Esophagus squamous epithelium (tissue), 5 donors: ENCODE results near the gene DHRSX. TPM values are rescaled to one million over a fixed set of nuclear protein-coding genes. Genes with fewer than 3 reads are reported as not detected.
"Not testable (repeated sequence)": the region's sequence is repeated elsewhere in the genome, so short reads cannot be mapped to it uniquely, and the experiment has no call there.

Experiments used
- DNase-seq: peaks from one replicate; lab custom pipeline; 2025; lab: John Stamatoyannopoulos, UW
- H3K27ac ChIP-seq, 4 donors: fragments of 200-600 bp; sonication (generic); one replicate each; pipeline ENCODE4 v1.5.1; 2016 to 2019; ENCODE audit warnings: mild to moderate bottlenecking in 1 of 4
- H3K27me3 ChIP-seq, 4 donors: fragments of 200-600 bp; sonication (generic); 1 replicate in 3 of 4; 2 replicates in 1 of 4; pipeline versions ENCODE4 v1.5.1 to v1.6.0; 2017 to 2021; ENCODE audit warnings: antibody characterized with exemption in 1 of 4
- H3K36me3 ChIP-seq, 3 donors: fragments of 200-600 bp; sonication (generic); one replicate each; pipeline ENCODE4 v1.5.1; 2016 to 2019
- H3K4me1 ChIP-seq, 3 donors: fragments of 200-600 bp; sonication (generic); one replicate each; pipeline ENCODE4 v1.5.1; 2017 to 2019
- H3K4me3 ChIP-seq, 4 donors: fragments of 200-600 bp; sonication (generic); 1 replicate in 3 of 4; 2 replicates in 1 of 4; pipeline ENCODE4 v1.5.1; 2016 to 2019; ENCODE audit warnings: mild to moderate bottlenecking in 2 of 4, moderate library complexity in 1 of 4
- H3K9me3 ChIP-seq, 3 donors: fragments of 200-600 bp; sonication (generic); one replicate each; pipeline ENCODE4 v1.5.1; 2016 to 2019
- POLR2A ChIP-seq, 4 donors: fragments of 450-650 bp; IDR thresholded peaks; one replicate each; pipeline ENCODE4 v1.6.1; 2017; ENCODE audit warnings: antibody characterized with exemption in 4 of 4, mild to moderate bottlenecking in 4 of 4, moderate library complexity in 3 of 4
- WGBS, 2 donors: methylation state at CpG; one replicate each; pipeline ENCODE4 v1.1.5; 2018; 5-methylcytosine and 5-hydroxymethylcytosine counted together
- intact Hi-C: fragments of 100-400 bp; cut with DNase I; formaldehyde crosslinking; loops from one replicate; pipeline ENCODE4 v1.15.0; 2022
- total RNA-seq, 4 donors: library from RNA; depleted of rRNA; stranded (reverse); fragments of >200 nt; gene quantifications; one replicate each; pipeline ENCODE4 v1.1.0, GENCODE V29; 2016
- TF ChIP-seq, protein P1 (sequence below), 6 experiments: fragments of 450-650 bp in 4 of 6; fragments of 200-600 bp in 2 of 6; sonication (generic) in 2 of 6; IDR thresholded peaks; one replicate each; pipeline ENCODE4 v1.5.1; 2016 to 2019; ENCODE audit warnings: antibody characterized with exemption in 6 of 6, mild to moderate bottlenecking in 4 of 6, moderate library complexity in 4 of 6
- donor health status: DM: yes; HTN: yes; CAD: no.

DHRSX gene
- total RNA-seq, 4 donors from 2014 or later: 4.1 to 12.2 (median 8.0) TPM

DNA sequence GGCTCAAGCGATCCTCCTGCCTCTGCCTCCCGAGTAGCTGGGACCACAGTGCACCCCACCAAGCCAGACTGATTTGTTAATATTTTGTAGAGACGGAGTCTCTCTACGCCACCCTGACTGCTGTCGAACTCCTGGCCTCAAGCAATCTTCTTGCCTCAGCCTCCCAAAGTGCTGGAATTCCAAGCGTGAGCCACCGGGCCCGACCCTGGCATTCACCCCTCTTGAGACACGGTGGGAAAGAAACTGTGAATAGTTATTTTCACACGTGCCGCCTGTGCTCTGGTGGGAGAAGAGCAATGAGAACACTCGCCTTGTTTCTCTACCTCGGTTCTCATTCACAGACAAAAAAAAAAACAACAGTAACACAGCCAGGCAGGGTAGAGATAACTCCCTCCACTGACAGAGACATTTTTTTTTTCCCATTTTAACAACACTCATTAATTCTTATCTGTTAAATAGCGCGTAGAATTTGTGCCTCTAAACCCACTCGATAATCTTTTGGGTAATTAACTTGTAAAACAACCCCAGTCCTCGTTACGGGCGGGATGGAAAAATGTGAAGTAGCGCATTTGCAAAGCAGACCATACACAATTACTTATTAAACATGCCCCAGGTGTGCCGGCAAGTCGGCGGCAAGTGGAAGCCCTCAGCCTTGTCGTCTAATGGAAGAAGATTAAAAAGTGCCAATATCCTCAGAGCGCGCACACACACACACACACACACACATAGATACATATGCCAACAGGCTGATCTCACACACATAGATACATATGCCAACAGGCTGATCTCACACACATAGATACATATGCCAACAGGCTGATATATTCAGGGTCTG lies 103.3 kb downstream of the DHRSX start:
- Histone ChIP-seq H3K9me3 (no peaks in the 10 kb centered on the region), H3K4me3 (no peak overlapping the region), H3K27me3 (no peaks in the 10 kb centered on the region), H3K4me1 (peaks cover 0 to 24% (median 6%) of the 10 kb centered on the region in 3 donors), H3K36me3 (no peaks in the 10 kb centered on the region), H3K27ac (no peak overlapping the region)
- DNase-seq: no peak
- intact Hi-C loops: no loop called here
- 74 to 83% methylated on average over 26 of the region's 26 CpGs for WGBS, 2 donors
- TF ChIP-seq POLR2A (IDR thresholded peaks at IDR 0.05): no peak
- TF ChIP-seq, protein P1, sequence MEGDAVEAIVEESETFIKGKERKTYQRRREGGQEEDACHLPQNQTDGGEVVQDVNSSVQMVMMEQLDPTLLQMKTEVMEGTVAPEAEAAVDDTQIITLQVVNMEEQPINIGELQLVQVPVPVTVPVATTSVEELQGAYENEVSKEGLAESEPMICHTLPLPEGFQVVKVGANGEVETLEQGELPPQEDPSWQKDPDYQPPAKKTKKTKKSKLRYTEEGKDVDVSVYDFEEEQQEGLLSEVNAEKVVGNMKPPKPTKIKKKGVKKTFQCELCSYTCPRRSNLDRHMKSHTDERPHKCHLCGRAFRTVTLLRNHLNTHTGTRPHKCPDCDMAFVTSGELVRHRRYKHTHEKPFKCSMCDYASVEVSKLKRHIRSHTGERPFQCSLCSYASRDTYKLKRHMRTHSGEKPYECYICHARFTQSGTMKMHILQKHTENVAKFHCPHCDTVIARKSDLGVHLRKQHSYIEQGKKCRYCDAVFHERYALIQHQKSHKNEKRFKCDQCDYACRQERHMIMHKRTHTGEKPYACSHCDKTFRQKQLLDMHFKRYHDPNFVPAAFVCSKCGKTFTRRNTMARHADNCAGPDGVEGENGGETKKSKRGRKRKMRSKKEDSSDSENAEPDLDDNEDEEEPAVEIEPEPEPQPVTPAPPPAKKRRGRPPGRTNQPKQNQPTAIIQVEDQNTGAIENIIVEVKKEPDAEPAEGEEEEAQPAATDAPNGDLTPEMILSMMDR (IDR thresholded peaks at IDR 0.05): no peak

DNA sequence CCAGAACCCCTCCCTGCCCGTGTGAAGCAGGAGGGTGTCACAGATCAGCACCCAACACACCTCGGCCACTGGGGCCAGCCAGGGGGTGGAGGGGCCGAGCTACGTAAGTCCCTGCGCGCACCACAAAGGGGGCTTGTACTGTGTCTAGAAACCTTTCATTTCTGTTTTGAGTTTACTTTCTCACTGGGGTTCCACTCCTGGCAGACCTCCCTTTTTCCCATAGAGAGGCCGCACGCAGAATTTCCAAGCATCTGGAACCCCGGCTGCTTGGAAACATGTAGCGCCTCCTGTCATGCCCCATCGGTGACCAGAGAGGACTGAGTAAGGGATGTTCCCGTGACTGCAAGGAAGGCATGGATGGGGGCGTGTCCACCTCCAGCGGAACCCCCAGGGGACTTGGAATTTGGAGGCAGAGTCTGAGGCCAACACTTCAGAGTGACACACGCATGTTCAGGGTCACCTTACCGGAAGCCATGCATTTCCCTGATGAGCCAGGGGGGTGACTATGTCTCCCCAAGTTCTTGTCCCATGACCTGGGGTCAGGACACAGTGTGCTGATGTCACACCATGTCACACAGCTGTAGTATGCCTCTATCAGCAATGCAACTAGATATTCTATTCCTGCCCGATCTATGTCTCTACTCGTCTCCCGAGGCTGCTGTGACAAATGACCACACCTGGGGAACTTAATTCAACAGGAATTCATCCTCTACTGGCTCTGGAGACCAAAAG lies 105.3 kb downstream of the DHRSX start:
- Histone ChIP-seq H3K9me3 (peaks cover 0 to 6% (median 5%) of the 10 kb centered on the region in 3 donors), H3K4me3 (no peak overlapping the region), H3K36me3 (peaks cover 0 to 17% (median 0%) of the 10 kb centered on the region in 3 donors), H3K4me1 (peaks cover 0 to 16% (median 0%) of the 10 kb centered on the region in 3 donors), H3K27me3 (no peaks in the 10 kb centered on the region), H3K27ac (no peak overlapping the region)
- WGBS, 2 donors: 87% methylated on average over 9 to 10 of the region's 19 CpGs
- DNase-seq: no peak
- intact Hi-C loops: no loop called here
- TF ChIP-seq POLR2A (IDR thresholded peaks at IDR 0.05): no peak
- TF ChIP-seq, protein P1 (IDR thresholded peaks at IDR 0.05): no peak

DNA sequence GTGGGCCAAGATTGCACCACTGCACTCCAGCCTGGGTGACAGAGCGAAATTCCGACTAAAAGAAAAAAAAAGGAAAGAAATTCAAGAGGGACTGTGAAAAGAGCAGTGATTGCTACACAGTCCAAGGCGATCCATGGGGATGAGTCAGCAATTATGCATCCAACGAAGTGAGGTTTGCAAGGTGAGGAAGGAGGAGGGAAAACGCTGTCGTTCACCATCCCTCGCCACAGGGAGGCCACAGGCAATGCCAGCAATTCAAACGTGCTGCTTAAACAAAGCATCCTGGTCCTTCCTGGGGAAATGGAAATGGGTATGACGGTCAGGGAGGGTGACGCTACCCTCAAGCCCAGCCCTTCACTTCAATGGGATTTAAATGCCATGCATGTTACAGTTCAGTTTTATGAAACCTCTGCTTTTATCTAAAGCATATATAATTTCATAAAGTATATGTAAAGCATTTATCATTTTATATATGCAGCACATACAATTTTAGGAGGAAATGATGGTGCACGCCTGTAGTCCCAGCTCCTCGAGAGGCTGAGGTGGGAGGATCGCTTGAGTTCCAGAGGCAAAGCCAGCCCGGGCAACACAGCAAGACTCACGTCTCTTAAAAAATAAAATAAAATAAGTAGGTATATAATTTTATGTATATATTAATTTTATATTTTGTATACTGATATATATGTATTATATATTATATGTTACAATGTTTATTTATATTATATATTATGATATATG lies 108.7 kb downstream of the DHRSX start:
- peak overlapping the region in 2 of 4 donors; percentile 13 to 29 for H3K27ac ChIP-seq
- H3K4me3 ChIP-seq: no peak overlapping the region
- intact Hi-C loops: no loop called here
- DNase-seq: no peak
- peaks cover 0 to 8% (median 0%) of the 10 kb centered on the region in 3 donors for H3K4me1 ChIP-seq
- no peak for TF ChIP-seq POLR2A (IDR thresholded peaks at IDR 0.05)
- TF ChIP-seq, protein P1 (IDR thresholded peaks at IDR 0.05): peak in 2 of 6 experiments; percentile 20 to 46
- 38 to 61% methylated on average over 15 of the region's 15 CpGs for WGBS, 2 donors
- H3K27me3 ChIP-seq: no peaks in the 10 kb centered on the region
- H3K36me3 ChIP-seq: peaks cover 0 to 25% (median 0%) of the 10 kb centered on the region in 3 donors
- peaks cover 0 to 6% (median 5%) of the 10 kb centered on the region in 3 donors for H3K9me3 ChIP-seq

DNA sequence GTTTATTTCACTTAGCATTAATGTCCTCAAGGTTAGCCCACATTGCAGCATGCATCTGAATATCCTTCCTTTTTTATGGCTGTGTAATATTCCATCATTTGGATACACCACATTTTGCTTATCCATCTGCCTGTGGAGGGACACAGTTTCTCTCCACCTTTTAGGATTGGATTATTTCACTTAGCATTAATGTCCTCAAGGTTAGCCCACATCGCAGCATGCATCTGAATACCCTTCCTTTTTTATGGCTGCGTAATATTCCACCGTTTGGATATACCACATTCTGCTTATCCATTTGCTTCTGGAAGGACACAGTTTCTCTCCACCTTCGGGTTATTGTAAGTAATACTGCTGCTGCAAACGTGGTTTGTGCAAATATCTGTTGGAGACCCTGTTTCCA lies 110.0 kb downstream of the DHRSX start:
- Histone ChIP-seq H3K27ac (no peak overlapping the region), H3K27me3 (no peaks in the 10 kb centered on the region), H3K36me3 (peaks cover 0 to 25% (median 0%) of the 10 kb centered on the region in 3 donors), H3K4me3 (no peak overlapping the region), H3K9me3 (peaks cover 0 to 6% (median 5%) of the 10 kb centered on the region in 3 donors), H3K4me1 (peaks cover 0 to 8% (median 0%) of the 10 kb centered on the region in 3 donors)
- WGBS, 2 donors: 89 to 93% methylated on average over 5 of the region's 5 CpGs
- intact Hi-C loops: no loop called here
- DNase-seq: no peak
- TF ChIP-seq, protein P1 (IDR thresholded peaks at IDR 0.05): no peak
- no peak for TF ChIP-seq POLR2A (IDR thresholded peaks at IDR 0.05)

DNA sequence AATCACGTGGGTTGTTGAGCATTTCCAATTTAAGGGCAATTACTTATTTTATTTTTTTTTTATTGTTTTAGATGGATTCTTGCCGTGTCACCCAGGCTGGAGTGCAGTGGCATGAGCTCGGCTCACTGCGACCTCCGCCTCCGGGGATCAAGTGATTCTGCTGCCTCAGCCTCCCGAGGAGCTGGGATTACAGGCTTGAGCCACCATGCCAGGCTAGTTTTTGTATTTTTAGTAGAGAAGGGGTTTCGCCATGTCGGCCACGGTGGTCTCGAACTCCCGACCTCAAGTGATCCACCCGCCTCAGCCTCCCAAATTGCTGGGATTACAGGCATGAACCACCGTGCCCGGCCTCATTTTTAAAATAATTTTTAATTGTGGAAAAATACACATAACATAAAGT lies 111.0 kb downstream of the DHRSX start:
- WGBS, 2 donors: 89 to 94% methylated on average over 13 to 15 of the region's 15 CpGs
- H3K4me1 ChIP-seq, H3K27me3 ChIP-seq, DNase-seq, H3K27ac ChIP-seq, H3K4me3 ChIP-seq, H3K9me3 ChIP-seq, intact Hi-C loops: not testable (repeated sequence)
- peaks cover 0 to 25% (median 0%) of the 10 kb centered on the region in 3 donors for H3K36me3 ChIP-seq
